ENCODE results near the gene NUDT9.
"Not testable (repeated sequence)": the region's sequence is repeated elsewhere in the genome, so short reads cannot be mapped to it uniquely, and the experiment has no call there.

NUDT9 gene

DNA sequence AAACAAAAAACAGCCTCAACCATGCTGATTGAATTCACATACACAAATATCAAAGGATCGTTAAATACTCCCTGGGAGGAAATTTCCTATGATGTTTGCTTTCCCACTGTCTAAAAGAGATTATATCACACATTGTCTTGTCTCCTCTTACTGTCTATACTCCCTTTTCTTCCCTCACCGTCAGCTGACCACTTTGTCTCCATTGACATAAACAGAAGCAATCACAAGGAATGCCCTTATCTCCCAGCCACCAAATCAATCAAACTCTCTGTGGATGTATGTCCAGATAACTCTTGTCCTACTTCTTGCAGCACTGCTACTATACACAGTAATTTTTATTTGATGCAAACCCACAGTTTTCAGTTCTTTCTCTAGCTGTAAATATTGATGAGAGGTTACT lies 12.2 kb upstream of the NUDT9 start:
- no peak for DNase-seq

DNA sequence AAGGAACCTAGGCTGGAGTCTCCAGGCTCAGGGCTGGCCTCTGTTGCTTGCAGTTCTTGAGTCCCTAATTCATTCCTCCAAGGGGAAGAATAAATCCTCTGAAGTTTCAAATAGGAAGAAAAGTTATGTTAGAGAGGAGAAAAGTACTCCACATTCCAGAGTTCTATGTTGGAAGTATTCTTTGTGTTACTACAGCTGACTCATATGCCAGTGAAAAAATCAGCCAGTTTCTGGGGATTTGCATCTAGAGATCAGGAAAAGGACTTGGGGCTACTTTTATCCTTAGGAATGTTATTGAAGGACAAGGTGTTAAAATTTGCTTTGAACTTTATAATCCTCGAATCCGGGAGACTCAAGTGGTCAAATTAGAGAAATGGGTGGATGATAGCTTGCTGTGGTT lies 11.7 kb upstream of the NUDT9 start:
- DNase-seq: no peak

GRCh38 chr4:87414816-87415215 lies 7.6 kb upstream of the NUDT9 start:
- no peak for DNase-seq

DNA sequence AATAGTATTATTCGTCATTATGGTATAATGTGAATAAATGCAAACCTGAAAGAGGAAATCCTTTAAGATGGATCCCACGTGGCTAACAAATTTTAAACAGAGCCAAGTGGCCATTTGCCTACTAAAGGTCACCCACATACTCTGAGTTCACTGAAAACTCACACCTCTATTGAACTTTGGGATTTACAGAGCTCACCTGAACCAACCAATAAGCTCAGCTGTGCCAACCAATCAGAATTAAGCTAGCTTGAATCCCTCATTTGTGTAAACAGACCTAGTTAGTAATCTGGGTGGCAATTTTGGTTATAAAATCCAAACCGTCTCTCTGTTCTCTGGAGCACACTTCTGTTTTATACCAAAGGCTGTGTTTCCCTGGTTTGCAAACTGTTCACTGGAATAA lies 5.4 kb upstream of the NUDT9 start:
- DNase-seq: no peak

DNA sequence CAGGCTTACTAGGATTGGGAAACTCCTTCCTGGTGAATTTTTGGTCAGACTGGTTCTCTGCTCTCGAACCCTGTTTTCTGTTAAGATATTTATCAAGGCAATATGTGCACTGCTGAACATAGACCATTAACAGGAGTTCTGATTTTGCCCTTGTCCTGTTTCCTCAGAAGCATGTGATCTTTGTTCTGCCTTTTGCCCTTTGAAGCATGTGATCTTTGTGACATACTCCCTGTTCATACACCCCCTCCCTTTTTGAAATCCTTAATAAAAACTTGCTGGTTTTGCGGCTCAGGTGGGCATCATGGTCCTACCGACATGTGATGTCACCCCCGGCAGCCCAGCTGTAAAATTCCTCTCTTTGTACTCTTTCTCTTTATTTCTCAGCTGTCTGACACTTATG lies 4.0 kb upstream of the NUDT9 start:
- DNase-seq: not testable (repeated sequence)

DNA sequence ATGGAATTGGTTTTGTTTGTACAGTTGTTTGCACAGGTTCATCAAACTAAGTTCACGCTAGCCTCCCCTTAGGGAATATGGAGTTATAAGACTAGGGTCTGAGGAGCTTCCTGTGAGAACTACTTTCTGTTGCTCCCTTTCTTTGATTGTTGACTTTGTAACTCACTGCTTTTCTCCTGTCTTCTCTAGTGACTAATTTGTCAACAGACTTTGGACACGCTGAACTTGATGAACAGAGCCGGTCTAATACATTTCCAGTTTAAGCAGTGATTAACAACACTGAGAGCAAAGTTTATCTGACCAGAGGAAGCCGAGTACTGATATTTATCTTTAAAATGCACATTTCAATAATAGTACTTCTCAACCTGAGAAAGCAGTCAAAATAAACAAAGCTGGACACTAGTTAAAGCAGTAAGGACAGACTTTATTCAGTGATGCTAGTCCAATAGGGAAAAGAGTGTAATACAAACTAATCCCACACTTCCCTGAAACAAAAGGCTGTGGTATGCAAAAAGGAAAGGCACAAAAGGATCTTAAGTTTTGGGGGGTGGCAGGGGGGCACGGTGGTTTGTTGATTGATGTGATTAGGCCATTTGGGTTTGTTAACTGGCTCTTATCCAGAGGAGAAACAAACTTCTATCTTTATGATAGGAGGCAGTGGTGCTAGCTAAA lies 2.7 kb upstream of the NUDT9 start:
- no peak for DNase-seq

GRCh38 chr4:87420276-87420830 lies 2.0 kb upstream of the NUDT9 start:
- no peak for DNase-seq

GRCh38 chr4:87423317-87424098 lies 1.1 kb downstream of the NUDT9 start:
- DNase-seq: no peak

DNA sequence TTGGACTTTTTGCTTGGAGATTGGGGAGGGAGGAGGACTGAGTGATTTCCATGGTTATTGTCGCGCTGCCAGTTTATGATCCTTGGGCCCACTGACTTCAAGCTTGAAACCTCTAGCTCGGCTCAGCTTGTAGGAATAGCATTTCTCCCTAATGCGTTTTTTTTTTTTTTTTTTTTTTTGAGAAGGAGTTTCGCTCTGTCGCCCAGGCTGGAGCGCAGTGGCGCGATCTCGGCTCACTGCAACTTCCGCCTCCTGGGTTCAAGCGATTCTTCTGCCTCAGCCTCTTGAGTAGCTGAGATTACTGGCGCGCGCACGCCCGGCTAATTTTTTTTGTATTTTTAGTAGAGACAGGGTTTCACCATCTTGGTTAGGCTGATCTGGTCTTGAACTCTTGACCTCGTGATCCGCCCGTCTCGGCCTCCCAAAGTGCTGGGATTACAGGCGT lies 1.7 kb downstream of the NUDT9 start:
- not testable (repeated sequence) for DNase-seq

DNA sequence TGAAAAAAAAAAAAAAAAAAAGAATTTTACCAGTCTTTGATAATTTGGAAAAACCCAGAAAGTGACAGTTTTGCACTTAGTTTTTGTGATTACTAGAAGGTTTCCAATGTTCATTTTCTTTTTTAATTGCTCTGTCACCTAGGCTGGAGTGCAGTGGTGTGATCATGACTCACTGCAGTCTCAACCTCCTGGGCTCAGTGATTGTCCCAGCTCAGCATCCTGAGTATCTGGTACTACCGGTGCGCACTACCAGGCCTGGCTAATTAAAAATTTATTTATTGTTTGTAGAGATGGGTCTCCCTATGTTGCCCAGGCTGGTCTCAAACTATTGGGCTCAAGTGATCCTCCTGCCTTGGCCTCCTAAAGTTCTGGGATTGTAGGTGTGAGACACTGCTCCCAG lies 3.3 kb downstream of the NUDT9 start:
- no peak for DNase-seq

- no peak for DNase-seq
These were observed 4.6 kb downstream of the NUDT9 start for GRCh38 chr4:87426865-87427517.

- no peak for DNase-seq
These were observed 5.1 kb downstream of the NUDT9 start for GRCh38 chr4:87427518-87427868.

- DNase-seq: no peak
These were observed 6.6 kb downstream of the NUDT9 start for GRCh38 chr4:87428979-87429378.

- DNase-seq: no peak
These were observed 7.7 kb downstream of the NUDT9 start for GRCh38 chr4:87430038-87430437.

- DNase-seq: no peak
These were observed 11.0 kb downstream of the NUDT9 start for GRCh38 chr4:87433342-87433741.

DNA sequence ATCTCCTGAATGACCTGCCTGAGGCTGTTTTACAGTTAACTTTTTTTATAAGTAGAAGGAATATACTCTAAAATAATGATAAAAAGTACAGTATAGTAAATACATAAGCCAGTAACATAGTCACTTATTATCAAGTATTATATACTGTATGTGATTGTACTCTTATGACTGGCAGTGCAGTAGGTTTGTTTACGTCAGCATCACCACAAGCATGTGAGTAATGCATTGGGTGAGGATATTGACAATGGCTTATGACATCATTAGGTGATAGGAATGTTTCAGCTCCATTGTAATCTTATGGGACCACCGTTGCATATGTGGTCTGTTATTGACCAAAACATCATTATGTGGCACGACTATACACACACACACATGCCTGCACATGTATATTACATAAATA lies 20.5 kb downstream of the NUDT9 start:
- DNase-seq: no peak

DNA sequence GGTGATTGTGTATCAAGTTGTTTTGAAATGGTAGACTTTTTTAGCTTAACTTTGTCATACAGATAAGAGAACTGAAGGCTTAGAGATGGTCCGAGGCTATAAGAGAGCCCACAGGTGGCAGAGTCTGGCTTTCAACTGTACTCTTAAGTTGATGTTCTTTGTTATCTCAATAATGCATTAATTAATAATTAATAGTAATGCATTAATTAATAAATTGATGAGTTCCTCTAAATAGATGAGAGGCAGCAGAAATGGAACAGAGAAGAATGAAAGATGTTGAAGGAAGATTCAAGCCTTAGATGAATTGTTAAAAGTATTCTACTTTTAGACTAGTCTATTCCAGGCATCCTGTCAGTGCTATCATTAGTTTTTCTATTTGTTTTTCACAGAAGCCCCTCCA lies 22.4 kb downstream of the NUDT9 start:
- DNase-seq: no peak

- DNase-seq: no peak
These were observed 23.6 kb downstream of the NUDT9 start for GRCh38 chr4:87445964-87446363.

DNA sequence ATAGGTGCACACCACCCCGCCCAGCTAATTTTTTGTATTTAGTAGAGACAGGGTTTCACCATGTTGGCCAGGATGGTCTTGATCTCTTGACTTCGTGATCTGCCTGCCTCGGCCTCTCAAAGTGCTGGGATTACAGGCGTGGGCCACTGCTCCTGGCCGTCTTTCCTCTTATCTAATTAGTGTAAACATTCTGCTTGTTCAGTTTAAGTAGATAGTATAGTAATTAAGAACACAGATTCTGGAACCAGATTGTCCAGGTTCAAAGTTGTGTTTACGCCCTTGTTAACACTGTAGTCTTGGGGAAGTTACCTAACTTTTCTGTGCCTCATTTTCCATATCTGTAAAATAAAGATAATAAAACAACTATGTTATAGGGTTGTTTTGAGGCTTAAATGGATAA lies 24.0 kb downstream of the NUDT9 start:
- DNase-seq: not testable (repeated sequence)

GRCh38 chr4:87451537-87451936 lies 29.2 kb downstream of the NUDT9 start:
- DNase-seq: no peak

DNA sequence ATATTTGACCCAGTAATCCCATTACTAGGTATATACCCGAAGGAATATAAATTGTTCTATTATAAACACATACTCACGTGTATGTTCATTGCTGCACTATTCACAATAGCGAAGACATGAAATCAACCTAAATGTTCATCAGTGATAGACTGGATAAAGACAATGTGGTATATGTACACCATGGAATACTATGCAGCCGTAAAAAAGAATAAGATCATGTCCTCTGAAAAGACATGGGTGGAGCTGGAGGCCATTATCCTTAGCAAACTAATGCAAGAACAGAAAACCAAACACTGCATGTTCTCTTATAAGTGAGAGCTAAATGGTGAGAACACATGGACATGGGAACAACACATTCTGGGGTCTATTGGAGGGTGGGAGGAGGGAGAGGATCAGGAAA lies 36.5 kb downstream of the NUDT9 start:
- DNase-seq: no peak

DNA sequence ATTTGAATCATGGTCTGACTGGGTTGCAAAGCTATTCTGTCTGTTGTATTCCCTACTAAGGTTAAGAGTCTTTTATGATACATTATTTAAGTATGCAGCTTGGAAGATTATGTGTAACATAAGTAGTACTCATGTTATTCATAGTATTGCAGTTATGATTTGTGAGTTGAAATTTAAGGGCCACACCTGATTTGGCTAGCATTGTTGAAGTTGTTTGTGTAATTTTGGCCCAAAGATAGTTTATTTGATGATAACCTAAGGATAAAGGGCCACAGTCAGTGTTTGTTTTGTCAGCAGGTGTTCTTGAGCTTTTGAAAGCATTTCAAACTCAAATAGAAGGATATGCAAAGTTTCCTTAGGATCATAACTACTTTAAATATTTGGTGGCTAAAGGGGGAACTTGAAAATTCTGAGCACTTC lies 38.9 kb downstream of the NUDT9 start:
- no peak for DNase-seq

- no peak for DNase-seq
These were observed 39.7 kb downstream of the NUDT9 start for GRCh38 chr4:87462102-87462501.
